GM19452 (cell line): Measurements from ENCODE around the gene RPLP1.

Experiments used
- ATAC-seq: cut with Tn5 transposase; IDR thresholded peaks from one replicate; pipeline ENCODE4 v1.9.1; 2021; ENCODE audit not compliant: unreplicated experiment

The RPLP1 gene

GRCh38 chr15:69452692-69453521 lies at the start of gene RPLP1:
Gene RPLP1 (plus strand): TSS chr15:69452818. CDS start chr15:69452949, 131 bp downstream.
- peak; percentile 82 for ATAC-seq

DNA sequence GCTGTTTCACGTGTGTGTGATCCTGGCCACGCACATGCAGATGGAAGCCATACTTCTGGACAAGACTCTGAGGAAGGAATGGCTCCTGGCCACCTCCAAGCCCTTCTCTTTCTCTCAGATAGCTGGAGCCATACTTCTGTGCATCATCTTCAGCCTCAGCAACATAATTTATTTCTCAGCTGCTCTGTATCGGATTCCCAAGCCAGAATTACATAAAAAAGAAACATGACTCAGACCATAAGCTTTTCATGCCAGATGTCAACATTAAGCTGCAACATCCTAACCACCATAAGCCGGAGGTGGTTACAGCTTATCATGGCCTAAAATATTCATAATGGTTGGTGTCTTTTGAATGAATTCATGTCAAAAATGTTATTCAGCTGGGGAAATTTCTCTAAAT lies 49.0 kb upstream of the RPLP1 start:
- ATAC-seq: no peak

DNA sequence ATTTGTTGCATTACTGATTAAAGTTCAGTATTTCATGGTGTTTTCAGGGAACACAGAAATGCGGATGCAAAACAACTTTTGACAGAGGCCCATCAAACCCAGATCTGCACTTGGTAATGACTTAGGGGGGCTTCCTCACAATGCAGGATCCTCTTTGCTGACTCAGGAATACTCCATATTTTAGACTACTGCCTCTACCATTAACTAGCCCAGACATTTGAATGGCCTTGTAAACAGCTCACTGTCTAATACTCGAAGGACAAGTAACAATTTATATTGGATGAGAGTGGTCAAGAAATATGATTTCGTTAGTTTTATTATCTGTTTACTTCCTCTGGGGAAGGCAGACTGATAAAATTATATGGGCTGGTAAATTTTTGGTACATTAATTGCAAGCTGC lies 47.5 kb upstream of the RPLP1 start:
- no peak for ATAC-seq

DNA sequence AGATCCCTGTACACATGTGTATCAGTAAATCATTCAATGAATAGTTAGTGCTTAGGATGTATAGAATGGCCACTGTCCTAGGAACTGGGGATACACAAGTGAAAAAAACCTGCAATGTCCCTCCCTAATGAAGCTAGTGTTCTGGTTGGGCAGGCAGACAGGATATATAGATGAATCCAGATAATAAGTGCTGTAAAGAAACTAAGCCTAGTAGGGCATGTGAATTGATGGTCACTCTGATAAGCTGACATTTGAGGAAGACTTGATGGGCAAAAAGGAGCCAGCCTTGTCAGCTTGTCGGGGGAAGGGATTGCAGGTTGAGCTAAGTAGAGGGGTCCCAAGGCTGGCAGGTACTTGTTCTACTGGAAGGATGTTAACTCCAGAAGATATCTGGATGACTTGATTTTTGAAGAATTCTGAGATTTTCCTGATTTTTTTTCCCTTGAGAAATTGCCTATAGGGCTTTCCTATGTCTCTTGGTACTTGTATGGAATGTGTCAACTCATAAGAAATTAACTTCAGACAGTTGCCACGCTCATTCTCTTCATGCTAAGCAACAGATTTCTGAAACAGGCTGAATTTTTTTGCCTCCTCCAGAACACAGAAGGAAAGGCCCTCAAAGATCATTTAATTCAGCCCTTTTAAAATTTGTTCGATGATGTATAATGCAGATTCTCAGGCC lies 44.8 kb upstream of the RPLP1 start:
- ATAC-seq: no peak

- ATAC-seq: no peak
Measured at GRCh38 chr15:69408841-69409240, 43.8 kb upstream of the RPLP1 start.

DNA sequence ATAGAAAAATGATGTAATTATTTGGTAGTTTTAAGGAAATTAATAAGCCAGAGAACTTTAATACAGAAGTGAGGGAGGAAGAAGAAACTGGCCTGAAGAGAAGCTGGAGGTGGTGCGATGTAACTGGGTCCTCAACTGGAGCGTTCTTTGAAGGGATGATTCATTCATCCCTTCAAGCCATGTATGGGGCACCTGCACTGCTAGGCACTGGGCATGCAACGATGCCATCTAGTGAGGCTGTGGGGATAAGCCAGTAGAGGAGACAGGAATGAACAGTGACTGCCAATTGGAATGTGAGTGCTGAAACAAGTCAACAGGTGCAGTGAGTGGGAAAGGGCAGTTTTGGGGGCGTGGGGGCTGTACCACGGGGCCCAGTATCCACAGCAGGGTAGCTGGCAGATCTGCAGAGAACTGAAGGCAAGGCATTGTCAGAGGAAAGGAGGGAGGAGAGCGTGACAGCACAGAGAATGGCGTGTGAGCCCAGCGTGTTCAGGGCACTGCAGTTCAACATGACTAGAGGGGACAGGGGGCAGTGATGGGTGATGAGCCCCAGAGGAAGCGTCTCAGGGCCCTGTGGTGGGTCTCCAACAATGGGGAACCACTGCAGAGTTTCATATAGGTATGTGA lies 42.3 kb upstream of the RPLP1 start:
- ATAC-seq: no peak

- ATAC-seq: no peak
Measured at GRCh38 chr15:69412274-69412673, 40.3 kb upstream of the RPLP1 start.

DNA sequence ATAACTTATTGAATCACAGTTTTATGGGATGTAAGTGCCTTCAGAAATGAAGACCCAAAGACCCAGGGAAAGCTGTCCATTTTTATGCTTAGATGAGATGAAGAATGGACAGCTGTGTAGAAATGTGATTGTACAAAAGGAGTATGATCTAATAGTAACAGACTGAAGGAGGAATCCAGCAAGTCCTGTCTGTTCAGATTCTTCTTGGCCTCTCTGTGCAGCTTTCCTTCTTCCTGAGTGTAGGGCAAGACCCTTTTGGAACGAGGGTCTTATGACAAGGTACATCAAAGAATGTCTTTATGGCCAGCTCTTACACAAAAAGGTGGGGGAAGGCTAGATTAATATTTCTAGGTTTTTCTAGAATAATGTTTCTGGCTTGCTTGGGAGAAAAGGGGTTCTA lies 39.9 kb upstream of the RPLP1 start:
- no peak for ATAC-seq

GRCh38 chr15:69413822-69414700 lies 38.6 kb upstream of the RPLP1 start, which contains the start of gene KIF23:
Gene KIF23 (plus strand): TSS chr15:69414349. CDS start chr15:69414466, 117 bp downstream.
- peak; percentile 89 for ATAC-seq

DNA sequence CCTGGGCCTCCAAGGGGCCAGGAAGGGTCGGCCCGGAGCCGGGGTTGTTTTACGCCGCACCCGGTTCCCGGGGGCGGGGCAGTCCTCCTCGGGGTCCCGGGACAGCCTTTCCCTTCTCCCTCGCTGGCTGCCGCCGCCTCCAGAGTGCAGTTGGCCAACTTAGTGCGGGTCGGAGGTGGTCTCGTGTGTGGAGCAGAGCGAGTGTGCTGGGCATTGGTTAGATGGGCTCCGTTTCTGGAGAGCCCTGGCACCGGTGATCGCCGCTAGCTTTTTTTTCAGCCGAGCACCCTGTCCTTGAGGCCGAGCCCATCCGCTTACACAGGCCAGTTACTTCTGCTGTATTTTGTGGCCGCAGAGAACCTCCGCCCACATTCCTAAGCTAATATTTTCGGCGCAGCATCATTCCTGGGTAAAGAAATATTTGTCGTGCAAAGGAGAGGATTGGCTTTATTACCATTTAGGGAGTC lies 37.9 kb upstream of the RPLP1 start:
- ATAC-seq: peak; percentile 5

DNA sequence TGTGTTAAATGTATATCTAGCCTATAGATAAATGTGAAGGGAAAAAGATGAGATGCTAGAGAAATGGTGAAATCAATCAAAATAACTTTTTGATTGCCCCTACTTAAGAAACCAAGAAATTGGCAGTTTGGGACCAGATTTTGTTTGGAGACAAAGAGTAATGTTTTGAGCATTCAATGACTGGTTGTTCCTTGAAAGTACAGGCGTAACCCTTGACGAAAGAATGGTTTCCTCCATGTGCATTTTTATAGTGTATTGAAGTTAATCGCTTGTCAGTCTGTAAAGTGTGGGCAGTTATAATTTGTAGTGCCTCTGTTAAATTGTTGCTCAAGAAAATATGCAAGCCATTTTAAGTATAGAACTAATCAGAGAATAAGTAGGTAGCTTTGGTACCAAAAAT lies 37.2 kb upstream of the RPLP1 start:
- no peak for ATAC-seq

DNA sequence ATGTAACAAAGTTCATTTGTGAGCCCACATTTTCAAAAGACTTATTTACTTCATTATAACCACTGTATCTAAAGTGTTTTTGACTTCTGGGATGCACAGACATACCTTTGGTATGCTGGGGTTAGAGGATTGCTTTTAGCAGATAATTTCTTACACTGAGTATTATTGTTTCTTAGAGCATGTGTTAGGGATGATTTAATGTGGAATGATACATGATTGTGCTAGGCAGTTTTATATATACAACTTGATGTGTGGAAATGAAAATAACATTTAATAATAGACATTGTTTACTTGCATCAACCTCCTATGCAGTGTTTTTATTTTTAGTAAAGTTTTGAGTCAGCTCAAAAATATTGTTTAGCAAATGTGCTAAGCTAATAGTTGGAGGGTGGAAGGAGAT lies 35.0 kb upstream of the RPLP1 start:
- no peak for ATAC-seq

DNA sequence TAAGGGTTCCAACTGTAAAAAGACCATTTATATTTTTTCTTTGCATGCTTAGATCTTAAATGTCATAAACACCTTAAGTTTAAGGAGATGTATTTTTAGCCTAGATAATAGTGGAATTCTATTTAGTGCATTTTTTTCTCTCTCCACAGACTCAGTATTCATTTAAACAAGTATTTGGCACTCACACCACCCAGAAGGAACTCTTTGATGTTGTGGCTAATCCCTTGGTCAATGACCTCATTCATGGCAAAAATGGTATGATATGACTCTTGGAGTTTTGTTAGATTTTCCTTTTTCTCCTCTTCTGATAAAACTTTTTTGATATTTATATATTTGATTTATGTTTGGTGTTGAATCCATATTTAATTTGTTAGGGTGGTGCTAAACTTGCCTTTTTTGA lies 31.1 kb upstream of the RPLP1 start:
- no peak for ATAC-seq

DNA sequence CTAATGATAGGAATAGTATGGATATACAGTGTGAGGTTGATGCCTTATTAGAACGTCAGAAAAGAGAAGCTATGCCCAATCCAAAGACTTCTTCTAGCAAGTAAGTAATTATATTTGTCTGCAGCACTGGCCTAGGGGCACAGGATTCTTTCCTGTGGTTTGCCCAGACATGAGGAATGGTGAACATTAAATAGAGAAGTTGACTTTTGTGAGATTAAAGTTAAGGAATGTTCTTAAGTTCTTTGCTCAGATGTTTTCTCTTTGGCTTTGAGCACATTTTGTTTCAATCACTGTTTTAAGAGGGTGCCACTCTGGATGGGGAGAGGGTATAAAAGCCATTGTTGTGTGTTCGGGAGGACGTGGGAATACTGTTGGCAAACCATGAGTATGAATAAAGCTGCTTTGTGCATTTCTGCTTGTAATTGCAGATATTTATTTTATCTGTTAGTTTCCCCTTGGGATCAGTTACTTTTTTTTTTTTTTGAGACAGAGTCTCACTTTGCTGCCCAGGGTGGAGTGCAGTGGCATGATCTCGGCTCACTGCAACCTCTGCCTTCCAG lies 30.2 kb upstream of the RPLP1 start:
- no peak for ATAC-seq

- ATAC-seq: no peak
Measured at GRCh38 chr15:69424001-69424400, 28.6 kb upstream of the RPLP1 start.

GRCh38 chr15:69424748-69425413 lies 27.7 kb upstream of the RPLP1 start:
- no peak for ATAC-seq

- ATAC-seq: no peak
Measured at GRCh38 chr15:69433831-69434230, 18.8 kb upstream of the RPLP1 start.

DNA sequence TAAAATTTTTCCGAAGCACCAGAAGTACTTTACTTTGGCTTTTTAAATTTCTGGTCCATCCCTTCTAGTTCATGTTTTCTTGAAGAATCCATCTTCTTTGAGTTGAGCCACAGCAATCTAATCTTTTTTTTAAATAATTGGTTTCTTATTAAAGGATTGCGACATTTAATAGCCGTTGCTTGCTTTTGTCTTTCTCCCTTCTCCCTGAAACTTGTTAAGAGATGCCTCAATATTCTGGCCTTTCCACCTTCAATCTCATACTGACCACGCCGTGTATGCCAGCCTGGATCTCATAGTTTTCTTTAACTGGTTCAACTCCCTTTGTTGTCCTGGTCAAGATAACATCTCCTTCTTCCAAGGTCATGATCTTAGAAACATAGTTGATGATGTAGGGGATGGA lies 18.4 kb upstream of the RPLP1 start:
- no peak for ATAC-seq

- ATAC-seq: no peak
Measured at GRCh38 chr15:69434679-69435078, 17.9 kb upstream of the RPLP1 start.

DNA sequence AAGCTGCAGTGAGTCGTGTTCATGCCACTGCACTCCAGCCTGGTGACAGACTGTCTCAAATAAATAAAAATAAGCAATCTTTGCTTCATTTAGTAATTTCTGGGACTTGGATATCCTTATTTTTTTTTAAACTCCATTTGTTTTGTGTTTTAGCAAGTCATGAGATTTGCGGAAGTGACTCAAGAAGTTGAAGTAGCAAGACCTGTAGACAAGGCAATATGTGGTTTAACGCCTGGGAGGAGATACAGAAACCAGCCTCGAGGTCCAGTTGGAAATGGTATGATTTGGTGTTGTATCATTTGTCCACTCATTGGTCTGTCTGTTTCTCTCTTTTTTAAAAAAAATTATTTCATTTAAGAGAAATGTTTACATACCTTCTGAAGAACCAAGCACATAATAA lies 16.6 kb upstream of the RPLP1 start:
- no peak for ATAC-seq
